PFSK-1 (cell line): ENCODE results near the gene PANX2.

Source experiments
- SIN3A ChIP-seq: IDR thresholded peaks from 2 replicates; pipeline ENCODE4 v1.6.1; 2012; ENCODE audit warnings: mild to moderate bottlenecking, low read length, moderate library complexity, borderline replicate concordance; ENCODE audit not compliant: insufficient read depth
- TAF1 ChIP-seq: IDR thresholded peaks from 2 replicates; pipeline ENCODE4 v1.6.1; 2012; ENCODE audit warnings: low read length, control low read depth, borderline replicate concordance; ENCODE audit not compliant: insufficient read depth

- TF ChIP-seq TAF1 (no peak), SIN3A (no peak)
Measured at GRCh38 chr22:50185375-50186087, 15.0 kb downstream of the PANX2 start, which contains the start of gene TRABD.
